SK-N-SH (cell line): ENCODE data around the gene CITED1. TPM values are rescaled to one million over a fixed set of nuclear protein-coding genes. Genes with fewer than 3 reads are reported as not detected.
"Not testable (repeated sequence)": the region's sequence is repeated elsewhere in the genome, so short reads cannot be mapped to it uniquely, and the experiment has no call there.

Experiments used
- CTCF ChIA-PET: fragments of 300-600, 350-600 bp; formaldehyde crosslinking; extraction: SDS; loops from one replicate; lab custom pipeline; 2021; lab: Yijun Ruan, JAX
- POLR2A ChIA-PET: fragments of 350-600 bp; sonication (Branson Sonifier 250); formaldehyde crosslinking; extraction: SDS; loops from one replicate; lab custom pipeline; 2020; ENCODE audit warnings: antibody characterized with exemption, inconsistent platforms; lab: Yijun Ruan, JAX
- DNase-seq: peaks from one replicate; pipeline ENCODE4 v3.0.0; 2012
- H2AFZ ChIP-seq: fragments of 200-600 bp; sonication (generic); 2 replicates; pipeline ENCODE4 v1.8.1; 2016; ENCODE audit warnings: antibody characterized with exemption, mild to moderate bottlenecking, low read depth
- H3F3A ChIP-seq: fragments of 200-600 bp; sonication (generic); replicated peaks from 2 replicates; pipeline ENCODE3; 2016; ENCODE audit warnings: antibody characterized with exemption, mild to moderate bottlenecking; ENCODE audit not compliant: insufficient read depth
- H3K27ac ChIP-seq, 2 experiments: fragments of 200-500 bp in 1 of 2; fragments of 200-600 bp in 1 of 2; sonication (Bioruptor generic) in 1 of 2; sonication (generic), shearing (Covaris generic) in 1 of 2; 2 replicates each; pipeline versions ENCODE4 v1.5.1 to v1.6.1; 2014 to 2016; ENCODE audit warnings: low read depth in 2 of 2, inconsistent platforms in 1 of 2, low read length in 1 of 2, mild to moderate bottlenecking in 1 of 2, mixed read lengths in 1 of 2
- H3K27me3 ChIP-seq: fragments of 200-600 bp; sonication (generic), shearing (Covaris generic); 2 replicates; pipeline ENCODE4 v1.6.1; 2016; ENCODE audit warnings: mixed run types; ENCODE audit not compliant: insufficient read depth
- H3K36me3 ChIP-seq, 2 experiments: fragments of 200-500 bp in 1 of 2; fragments of 200-600 bp in 1 of 2; sonication (Bioruptor generic) in 1 of 2; sonication (generic) in 1 of 2; replicated peaks in 1 of 2; 2 replicates each; pipeline versions ENCODE3 to v1.5.1; 2014 to 2016; ENCODE audit warnings: low read length in 1 of 2, mild to moderate bottlenecking in 1 of 2; ENCODE audit not compliant: insufficient read depth in 2 of 2, control insufficient read depth in 1 of 2
- H3K4me1 ChIP-seq, 2 experiments: fragments of 200-500 bp in 1 of 2; fragments of 200-600 bp in 1 of 2; sonication (Bioruptor generic) in 1 of 2; sonication (generic), shearing (Covaris generic) in 1 of 2; 2 replicates each; pipeline versions ENCODE4 v1.5.1 to v1.6.1; 2014 to 2016; ENCODE audit warnings: low read depth in 1 of 2, low read length in 1 of 2, mixed run types in 1 of 2; ENCODE audit not compliant: insufficient read depth in 2 of 2, control insufficient read depth in 1 of 2
- H3K4me2 ChIP-seq: fragments of 200-600 bp; sonication (generic), shearing (Covaris generic); 2 replicates; pipeline ENCODE4 v1.6.1; 2017; ENCODE audit warnings: mixed run types
- H3K4me3 ChIP-seq, 2 experiments: fragments of 200-500 bp in 1 of 2; fragments of 200-600 bp in 1 of 2; sonication (Bioruptor generic) in 1 of 2; sonication (generic), shearing (Covaris generic) in 1 of 2; 2 replicates each; pipeline versions ENCODE4 v1.5.1 to v1.8.1; 2014 to 2016; ENCODE audit warnings: low read depth in 2 of 2, inconsistent platforms in 1 of 2, low read length in 1 of 2, mild to moderate bottlenecking in 1 of 2, mixed read lengths in 1 of 2, moderate library complexity in 1 of 2
- H3K79me2 ChIP-seq: fragments of 200-600 bp; sonication (generic); 2 replicates; pipeline ENCODE4 v1.8.1; 2017; ENCODE audit warnings: mild to moderate bottlenecking; ENCODE audit not compliant: insufficient read depth
- H3K9ac ChIP-seq: fragments of 200-600 bp; sonication (generic); 2 replicates; pipeline ENCODE4 v1.6.1; 2017; ENCODE audit warnings: mixed run types
- H3K9me2 ChIP-seq: fragments of 200-600 bp; sonication (generic); 2 replicates; pipeline ENCODE4 v1.6.1; 2017; ENCODE audit warnings: mixed run types
- H3K9me3 ChIP-seq: fragments of 200-600 bp; sonication (generic); 2 replicates; pipeline ENCODE4 v1.6.1; 2017; ENCODE audit warnings: mixed run types, mild to moderate bottlenecking, moderate library complexity
- H4K20me1 ChIP-seq: fragments of 200-600 bp; sonication (generic); 2 replicates; pipeline ENCODE4 v1.6.1; 2017; ENCODE audit warnings: mild to moderate bottlenecking, mixed run types; ENCODE audit not compliant: insufficient read depth
- EZH2phosphoT487 ChIP-seq: fragments of 200-600 bp; sonication (generic); IDR thresholded peaks from 2 replicates; pipeline ENCODE4 v1.6.1; 2017; ENCODE audit warnings: low read depth, mixed run types, mild to moderate bottlenecking, antibody characterized with exemption, moderate library complexity, borderline replicate concordance
- FOXJ3 ChIP-seq: sonication (generic); formaldehyde crosslinking; IDR thresholded peaks from 2 replicates; pipeline ENCODE4 v1.5.1; 2020; ENCODE audit warnings: mild to moderate bottlenecking, missing genetic modification reagents
- IRF3 ChIP-seq: fragments of 150-350 bp; IDR thresholded peaks from 2 replicates; pipeline ENCODE4 v1.6.1; 2016; ENCODE audit warnings: mild to moderate bottlenecking, low read depth, low read length
- JUND ChIP-seq: IDR thresholded peaks from 2 replicates; pipeline ENCODE4 v1.4.0; 2012
- MAX ChIP-seq: IDR thresholded peaks from 2 replicates; pipeline ENCODE4 v1.4.0; 2012; ENCODE audit warnings: low read depth
- MEF2A ChIP-seq: IDR thresholded peaks from 2 replicates; pipeline ENCODE4 v1.4.0; 2012; ENCODE audit warnings: low read depth, borderline replicate concordance
- POLR2AphosphoS5 ChIP-seq: IDR thresholded peaks from 2 replicates; pipeline ENCODE4 v1.6.1; 2012; ENCODE audit warnings: low read depth, low read length
- RAD21 ChIP-seq: IDR thresholded peaks from 2 replicates; pipeline ENCODE4 v1.6.1; 2012; ENCODE audit warnings: mild to moderate bottlenecking, low read length
- REST ChIP-seq: IDR thresholded peaks from 2 replicates; pipeline ENCODE4 v1.6.1; 2012; ENCODE audit warnings: mild to moderate bottlenecking, low read depth, low read length, moderate library complexity
- RFX5 ChIP-seq: IDR thresholded peaks from 2 replicates; pipeline ENCODE4 v1.6.1; 2012; ENCODE audit warnings: mild to moderate bottlenecking, improper control_type of control experiment, low read length
- RXRA ChIP-seq: IDR thresholded peaks from 2 replicates; pipeline ENCODE4 v1.4.0; 2012; ENCODE audit warnings: low read depth, mild to moderate bottlenecking, borderline replicate concordance
- SMC3 ChIP-seq: IDR thresholded peaks from 2 replicates; pipeline ENCODE4 v1.6.1; 2012; ENCODE audit warnings: low read depth, low read length, improper control_type of control experiment
- TAF1 ChIP-seq: IDR thresholded peaks from 2 replicates; pipeline ENCODE4 v1.6.1; 2012; ENCODE audit warnings: low read depth, mild to moderate bottlenecking, low read length, moderate library complexity, borderline replicate concordance
- TEAD4 ChIP-seq: IDR thresholded peaks from 2 replicates; pipeline ENCODE4 v1.4.0; 2012; ENCODE audit warnings: mild to moderate bottlenecking, borderline replicate concordance; ENCODE audit not compliant: insufficient read depth
- USF2 ChIP-seq: fragments of 150-350 bp; IDR thresholded peaks from 2 replicates; pipeline ENCODE4 v1.6.1; 2017; ENCODE audit warnings: antibody characterized with exemption, low read length, low read depth, borderline replicate concordance
- WGBS: methylation state at CpG from one replicate; pipeline ENCODE4 v1.1.6; 2017; ENCODE audit warnings: low lambda C conversion rate; 5-methylcytosine and 5-hydroxymethylcytosine counted together
- polyA plus RNA-seq, 3 experiments: library from polyadenylated mRNA; depleted of rRNA; stranded (reverse); fragments of >200 nt; gene quantifications; 2 replicates each; pipeline ENCODE4 v1.2.3, GENCODE V29; 2012

Gene CITED1
- polyA plus RNA-seq, 1 of the 3 experiments (the other 2 are of a cell fraction): 0.44 TPM

GRCh38 chrX:72326605-72327300, 21.0 kb upstream of the CITED1 start (continued):
- no peak for TF ChIP-seq REST

GRCh38 chrX:72319651-72320050, 13.9 kb upstream of the CITED1 start:
- DNase-seq, H3K9me2 ChIP-seq, H4K20me1 ChIP-seq, H3K27ac ChIP-seq, H2AFZ ChIP-seq, H3K4me2 ChIP-seq, H3K36me3 ChIP-seq, H3K4me3 ChIP-seq, H3K9me3 ChIP-seq, H3K27me3 ChIP-seq, POLR2A ChIA-PET, H3K9ac ChIP-seq, H3F3A ChIP-seq, CTCF ChIA-PET, H3K79me2 ChIP-seq, H3K4me1 ChIP-seq: not testable (repeated sequence)
- WGBS: 94% methylated on average over 4 of the region's 8 CpGs

- no peaks in the 10 kb centered on the region for H4K20me1 ChIP-seq
- H3F3A ChIP-seq: no peaks in the 10 kb centered on the region
- no peak overlapping the region for H3K4me2 ChIP-seq
- TF ChIP-seq EZH2phosphoT487 (no peak), RAD21 (no peak), MEF2A (no peak), USF2 (no peak), TEAD4 (no peak), MAX (no peak), POLR2AphosphoS5 (no peak), RFX5 (no peak), TAF1 (no peak), JUND (no peak), REST (no peak), SMC3 (no peak), FOXJ3 (no peak), RXRA (no peak), IRF3 (no peak)
- TF ChIP-seq, all 33 proteins: peak for 0
- Histone ChIP-seq H3K27ac (no peak overlapping the region), H3K9me3 (no peaks in the 10 kb centered on the region), H3K27me3 (0 out of 2 replicates have a peak, but pooled peaks cover 4% of the 10 kb centered on the region), H3K9me2 (no peaks in the 10 kb centered on the region), H3K4me3 (no peak overlapping the region), H3K79me2 (no peaks in the 10 kb centered on the region), H2AFZ (no peak overlapping the region), H3K4me1 (no peaks in the 10 kb centered on the region; a peak in 1 of 4 replicates), H3K9ac (no peak overlapping the region), H3K36me3 (no peaks in the 10 kb centered on the region)
- 72% methylated on average over 4 of the region's 4 CpGs for WGBS
- ChIA-PET POLR2A (no interaction called here), CTCF (no interaction called here)
- no peak for DNase-seq
Observed at GRCh38 chrX:72317139-72317538, 11.4 kb upstream of the CITED1 start.
